Measurements from ENCODE around the gene ASTL.
"Not testable (repeated sequence)": the region's sequence is repeated elsewhere in the genome, so short reads cannot be mapped to it uniquely, and the experiment has no call there.

Gene ASTL

DNA sequence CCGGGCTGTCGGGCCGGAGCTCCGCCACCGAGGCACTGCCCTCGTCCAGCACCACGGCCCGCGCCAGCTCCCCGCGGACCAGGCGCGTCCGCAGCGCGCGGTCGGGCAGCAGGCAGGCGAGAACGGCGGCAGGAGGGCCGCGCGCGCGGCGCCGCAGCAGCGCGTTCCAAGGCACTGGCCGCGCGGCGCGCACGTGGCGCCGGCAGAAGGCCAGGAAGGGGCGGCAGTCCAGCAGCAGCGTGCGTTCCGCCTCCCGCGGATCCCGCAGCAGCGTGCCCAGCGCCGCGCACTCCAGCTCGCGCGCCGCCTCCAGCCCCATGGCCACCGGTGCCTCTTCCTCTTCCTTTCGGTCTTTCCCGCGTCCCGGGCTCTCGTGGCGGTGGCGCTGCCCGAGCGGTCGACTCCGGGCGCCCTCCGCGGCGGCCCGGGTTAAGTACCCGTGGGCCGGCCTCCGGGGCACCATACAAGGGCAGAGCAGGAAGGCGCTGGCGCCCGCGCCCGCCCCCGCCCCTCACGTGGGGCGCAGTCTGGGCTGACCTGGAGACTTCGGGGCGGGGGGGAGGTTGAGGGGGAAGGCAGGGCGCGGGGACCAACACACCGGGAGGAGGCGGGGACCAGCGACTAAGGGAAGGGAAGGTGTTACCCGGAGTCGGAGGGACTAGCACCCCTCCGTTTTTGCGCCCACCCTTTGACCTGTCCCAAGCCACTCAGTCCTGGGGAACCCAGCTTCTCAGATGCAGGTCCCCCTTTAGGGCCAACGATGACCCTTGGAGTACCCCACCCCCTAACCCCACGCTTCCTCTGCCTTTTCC is 6.9 kb upstream of the ASTL start, which contains the start of gene DUSP2:
DUSP2 (minus strand) TSS at position 405 of the 812 bp plus-strand sequence; CDS start at position 319, 86 bp downstream.
- peak; percentile 86 to 90 for DNase-seq

DNA sequence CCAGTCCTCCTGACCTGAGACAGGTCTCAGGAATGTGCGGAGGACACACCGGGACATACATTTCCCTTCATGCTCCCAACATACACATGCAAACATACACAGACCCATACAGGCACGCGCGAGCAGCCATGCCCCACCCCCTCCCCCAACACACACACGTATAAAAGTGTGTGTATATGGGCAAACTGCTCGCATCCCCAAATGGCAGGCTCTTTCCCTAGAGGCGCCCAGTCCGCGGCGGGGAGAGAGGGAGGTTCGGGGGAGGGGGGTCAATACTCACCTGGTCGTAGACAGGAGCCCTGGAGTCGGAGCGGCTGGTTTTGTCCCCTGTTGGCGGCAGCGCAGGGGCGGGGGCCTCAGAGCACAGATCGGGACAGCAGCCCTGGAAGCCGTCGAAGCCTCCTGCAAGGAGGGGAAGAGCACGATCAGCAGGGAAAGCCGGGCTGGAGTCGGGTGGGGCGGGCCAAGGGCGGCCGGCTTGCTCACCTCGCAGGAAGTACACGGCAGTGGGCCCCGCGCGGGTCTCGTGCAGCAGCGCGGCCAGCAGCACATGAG is 6.3 kb upstream of the ASTL start:
- peak; percentile 39 to 40 for DNase-seq

DNA sequence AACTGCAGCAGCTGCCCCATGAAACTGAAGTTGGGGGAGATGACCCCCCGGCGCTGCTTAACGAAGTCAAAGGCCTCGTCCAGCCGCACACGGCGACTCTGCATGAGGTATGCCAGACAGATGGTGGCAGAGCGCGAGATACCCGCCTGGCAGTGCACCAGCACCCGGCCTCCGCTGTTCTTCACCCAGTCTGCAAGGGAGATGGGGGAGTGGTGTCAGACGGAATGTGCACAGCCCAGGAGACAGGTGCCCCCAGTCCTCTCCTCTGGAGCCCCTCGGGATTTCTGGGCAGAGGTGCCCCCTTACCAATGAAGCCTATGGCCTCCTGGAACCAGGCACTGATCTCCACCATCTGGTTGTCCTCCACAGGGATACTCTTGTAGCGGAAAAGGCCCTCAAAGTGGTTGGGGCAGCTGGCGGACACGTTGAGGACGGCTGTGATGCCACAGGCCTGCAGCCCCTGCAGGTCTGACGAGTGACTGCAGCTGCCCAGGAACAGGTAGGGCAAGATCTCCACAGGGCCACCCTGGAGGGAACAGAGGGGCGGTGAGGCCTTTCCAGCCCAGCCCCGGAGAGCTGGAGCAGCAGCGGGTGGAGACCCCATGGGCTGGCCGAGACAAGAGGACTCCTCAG is 5.7 kb upstream of the ASTL start:
- DNase-seq, result no peak

DNA sequence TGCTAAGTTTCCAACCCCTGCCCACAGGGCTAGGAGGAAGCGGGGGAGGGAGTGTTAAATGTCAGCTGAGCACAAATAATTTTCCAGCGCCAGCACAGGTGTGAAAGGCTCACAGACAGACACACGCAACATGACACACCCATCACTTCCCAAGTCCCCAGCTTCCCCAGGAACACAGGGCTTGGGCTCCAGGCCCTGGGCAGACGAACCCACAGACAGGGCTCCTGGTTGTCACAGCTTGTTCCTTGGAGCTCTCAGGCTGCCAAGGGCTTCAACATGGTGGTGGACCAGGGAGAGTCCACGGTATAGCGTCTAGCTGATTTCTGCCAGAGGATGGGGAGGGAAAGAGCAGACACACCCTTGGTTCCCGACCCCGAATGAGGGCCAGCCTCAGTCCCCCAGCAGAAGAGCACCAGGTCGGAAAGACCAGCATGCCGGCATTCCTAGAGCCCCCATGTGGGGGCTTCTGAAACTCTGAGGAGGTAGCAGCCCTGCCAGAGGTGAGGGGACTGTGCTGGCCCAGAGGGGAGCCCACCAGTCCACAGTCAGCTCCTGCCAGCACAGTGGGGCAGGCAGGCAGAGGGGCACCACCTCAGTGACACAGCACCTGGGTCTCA is 5.0 kb upstream of the ASTL start:
- DNase-seq, result peak; percentile 39 to 44

DNA sequence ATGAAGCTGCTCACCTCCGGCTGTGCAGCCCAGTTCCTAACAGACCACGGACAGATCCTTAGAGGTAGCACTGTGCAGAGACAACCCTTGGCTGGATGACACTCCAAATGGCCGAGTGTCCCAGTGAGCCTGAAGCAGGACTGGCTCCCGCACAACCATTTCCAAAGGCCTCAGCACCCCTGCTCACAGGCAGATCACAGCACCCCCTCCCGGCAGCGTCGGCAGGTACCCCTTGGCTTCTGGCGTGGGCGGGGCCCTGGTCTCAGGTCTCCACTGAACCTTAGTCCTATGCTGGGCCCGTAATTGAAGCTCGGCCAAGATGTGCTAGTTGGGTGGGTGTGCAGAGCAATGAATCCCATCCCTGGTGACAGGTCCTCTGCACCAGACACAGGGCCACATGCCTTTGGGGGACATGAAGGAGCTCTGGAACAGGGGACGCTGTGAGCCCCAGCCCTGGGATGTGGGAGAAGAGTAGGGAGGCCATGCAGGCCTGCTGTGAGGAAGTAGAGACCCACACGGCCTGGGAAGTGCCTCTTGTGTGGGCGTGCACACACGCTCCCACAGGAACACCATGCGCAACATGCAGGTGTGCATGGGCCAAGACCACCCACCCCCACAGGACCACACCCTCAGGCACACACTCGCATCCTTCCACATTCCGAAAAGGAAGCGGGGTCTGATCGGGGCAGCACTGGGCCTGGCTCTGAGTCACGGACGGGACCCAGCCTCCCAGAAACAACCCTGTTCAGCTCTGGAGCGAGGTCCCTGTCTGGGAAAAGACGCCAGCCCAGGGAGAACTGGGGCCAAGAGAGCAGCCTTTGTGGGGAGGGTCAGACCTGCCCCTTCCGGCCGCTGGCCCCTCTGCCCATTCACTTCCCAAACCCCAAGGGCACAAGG is 4.2 kb upstream of the ASTL start:
- peak; percentile 63 to 70 for DNase-seq

DNA sequence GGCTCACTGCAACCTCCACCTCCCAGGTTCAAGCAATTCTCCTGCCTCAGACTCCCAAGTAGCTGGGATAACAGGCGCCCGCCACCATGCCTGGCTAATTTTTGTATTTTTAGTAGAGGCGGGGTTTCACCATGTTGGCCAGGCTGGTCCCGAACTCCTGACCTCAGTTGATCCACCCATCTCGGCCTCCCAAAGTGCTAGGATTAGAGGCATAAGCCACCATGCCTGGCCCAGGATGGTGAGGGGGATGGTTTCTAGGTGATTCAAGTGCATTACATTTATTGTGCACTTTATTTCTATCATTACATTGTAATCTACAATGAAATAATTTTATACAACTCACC is 3.3 kb upstream of the ASTL start:
- not testable (repeated sequence) for DNase-seq

DNA sequence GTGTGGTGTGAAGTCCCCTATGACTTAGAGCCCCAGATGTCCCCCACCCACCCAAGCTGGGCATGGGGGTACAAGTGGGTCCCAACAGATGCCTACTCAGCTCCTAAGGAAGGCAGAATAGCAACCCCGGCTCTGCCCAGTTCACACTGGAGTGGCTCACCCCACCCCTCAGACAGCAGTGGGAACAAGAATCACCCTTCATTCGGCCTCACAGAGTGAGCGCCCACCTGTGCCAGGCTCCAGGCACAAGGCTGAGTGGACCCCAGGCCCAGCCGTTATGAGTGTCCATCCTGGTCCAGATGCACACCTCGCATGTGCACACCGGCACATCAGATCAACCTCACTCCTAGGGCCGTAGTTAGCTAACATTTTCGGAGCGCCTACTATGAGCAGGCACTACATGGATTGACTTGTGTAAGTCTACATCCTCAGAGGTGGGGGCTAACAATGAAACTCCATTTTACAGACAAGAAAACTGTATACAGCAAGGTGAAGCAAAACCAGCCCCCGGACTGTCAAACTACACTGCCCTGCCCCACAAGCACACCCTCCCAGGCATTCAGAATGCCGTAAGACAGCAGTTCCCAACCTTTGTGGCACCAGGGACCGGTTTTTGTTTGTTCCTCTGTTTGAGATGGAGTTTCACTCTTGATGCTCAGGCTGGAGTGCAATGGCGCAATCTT is 2.8 kb upstream of the ASTL start:
- no peak for DNase-seq

DNA sequence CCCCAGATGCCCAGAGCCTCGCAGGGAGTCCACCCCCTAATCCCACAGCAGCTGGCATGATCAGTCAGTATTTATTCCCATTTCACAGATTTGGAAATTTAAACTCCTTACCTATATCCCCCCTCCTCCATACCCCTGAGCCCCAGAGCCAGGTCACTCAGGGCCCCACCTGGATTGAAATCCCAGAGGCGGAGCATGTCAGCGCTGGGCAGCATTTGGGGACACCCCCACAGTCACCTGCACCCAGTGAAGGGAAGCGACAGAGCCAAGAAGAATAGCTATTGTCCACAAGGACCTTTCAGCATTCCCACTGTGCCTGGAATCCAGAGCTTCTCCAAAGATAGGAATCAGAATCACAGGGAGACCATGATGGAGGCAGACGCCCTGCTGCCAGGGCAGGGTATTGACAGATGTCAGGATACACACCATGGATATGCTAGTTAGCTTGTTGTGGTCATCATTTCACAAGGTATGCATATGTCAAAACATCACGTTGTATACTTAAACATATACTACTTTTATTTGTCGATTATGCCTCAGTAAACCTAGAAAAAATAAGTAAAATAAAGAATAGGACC is 968 bp upstream of the ASTL start:
- no peak for DNase-seq

DNA sequence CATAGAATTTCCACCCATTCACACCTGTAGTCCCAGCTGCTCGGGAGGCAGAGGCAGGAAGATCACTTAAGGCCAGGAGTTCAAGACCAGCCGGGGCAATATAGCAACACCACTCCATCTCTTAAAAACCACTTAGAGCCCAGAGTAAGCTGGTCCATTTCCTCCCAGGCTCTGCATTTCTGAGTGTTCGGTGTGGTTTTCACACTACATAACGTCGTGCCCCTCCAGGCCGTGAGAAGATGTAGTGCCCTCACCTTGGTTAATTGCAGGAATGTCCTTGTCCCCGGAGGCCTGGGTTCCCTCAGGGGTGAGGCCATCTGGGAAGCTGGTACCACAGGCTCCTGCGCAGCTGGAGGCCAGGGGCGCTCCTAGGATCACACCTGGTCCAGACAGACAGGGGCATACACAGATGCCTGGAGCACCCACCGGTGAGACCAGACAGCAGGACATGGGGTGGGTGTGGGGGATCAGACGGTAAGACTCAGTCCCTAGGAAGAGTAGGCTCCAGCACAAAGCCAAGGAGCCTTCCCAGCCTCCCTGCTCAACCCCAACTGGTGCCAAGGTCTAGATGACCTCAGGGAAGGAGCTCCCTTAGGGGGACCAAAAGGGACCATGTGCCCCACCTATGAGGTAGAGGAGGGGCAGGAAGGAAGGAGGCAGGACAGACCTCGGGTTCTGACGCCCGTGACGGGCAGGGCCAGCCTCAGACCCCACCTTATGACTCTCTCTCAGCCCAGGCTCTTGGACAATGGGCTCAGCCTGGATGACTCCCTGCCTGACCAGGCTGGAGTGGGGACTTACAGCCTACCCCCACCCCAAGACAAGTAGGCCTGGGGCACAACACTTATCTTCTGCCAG is 752 bp downstream of the ASTL start:
- DNase-seq, result no peak

DNA sequence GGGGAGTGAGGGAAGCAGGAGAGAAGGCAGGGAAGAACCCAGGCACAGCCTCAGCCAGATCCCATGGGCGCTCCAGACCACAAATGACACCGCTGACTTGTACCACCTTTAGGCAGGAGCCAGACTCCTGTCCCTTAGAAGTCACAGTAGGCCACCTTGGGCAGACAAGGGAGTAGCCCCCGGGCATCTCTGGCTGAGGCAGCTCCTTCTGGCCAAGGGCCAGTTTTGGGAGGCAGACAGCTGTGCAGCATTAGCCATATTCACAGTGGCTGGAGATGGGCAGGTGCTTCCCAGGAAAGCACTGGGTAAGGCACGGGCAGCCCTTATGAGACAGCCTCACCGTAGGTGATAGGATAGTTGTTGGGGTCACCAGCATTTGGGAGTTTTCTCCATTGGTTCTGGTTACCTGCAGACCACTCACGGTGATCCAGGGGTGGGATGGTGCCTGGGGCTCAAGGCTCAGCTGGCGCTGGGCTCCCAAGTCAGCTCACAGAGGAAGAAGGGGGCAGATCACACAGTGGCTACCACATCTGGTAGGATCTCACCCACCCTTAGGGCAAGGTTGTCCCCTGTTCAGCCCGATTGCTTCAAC is 2.1 kb downstream of the ASTL start:
- no peak for DNase-seq

DNA sequence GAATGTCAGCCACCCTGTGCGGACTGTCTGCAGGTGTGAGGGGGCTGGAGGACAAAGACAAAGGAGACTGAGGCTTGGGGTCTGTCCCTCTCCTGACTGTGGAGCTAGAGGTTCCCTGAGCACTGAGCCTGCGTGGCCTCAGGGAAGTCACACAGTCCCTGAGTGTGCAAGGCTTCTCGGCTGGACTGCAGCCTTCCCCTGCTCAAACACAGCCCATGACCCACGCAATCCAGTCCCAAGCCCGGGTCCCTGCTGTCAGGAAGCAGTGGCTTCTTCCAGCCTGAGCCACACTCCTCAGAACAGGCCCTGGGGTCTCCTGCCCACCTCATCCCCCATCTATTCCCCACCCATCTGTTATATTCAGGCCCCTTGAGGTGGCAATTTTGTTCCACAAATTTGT is 2.7 kb downstream of the ASTL start:
- DNase-seq, result no peak

DNA sequence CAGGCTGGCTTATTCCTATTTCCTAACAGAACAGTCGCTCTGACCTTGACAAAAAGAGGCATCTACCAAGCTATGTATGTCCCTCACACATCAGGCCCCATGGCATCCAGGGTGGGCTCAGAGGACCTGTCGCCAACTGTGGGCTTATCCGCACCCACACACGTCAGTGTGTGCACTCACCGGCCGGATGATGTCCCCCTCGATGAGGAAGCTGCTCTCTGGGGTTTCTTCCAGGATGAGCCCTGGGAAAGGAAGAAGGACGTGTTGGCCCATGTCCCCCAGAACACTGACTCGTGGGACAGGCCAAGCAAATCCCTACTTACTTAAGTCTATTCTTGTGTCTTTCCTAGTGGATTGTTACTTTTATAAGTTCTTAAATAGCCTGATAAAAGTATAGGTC is 3.1 kb downstream of the ASTL start:
- DNase-seq, result no peak

DNA sequence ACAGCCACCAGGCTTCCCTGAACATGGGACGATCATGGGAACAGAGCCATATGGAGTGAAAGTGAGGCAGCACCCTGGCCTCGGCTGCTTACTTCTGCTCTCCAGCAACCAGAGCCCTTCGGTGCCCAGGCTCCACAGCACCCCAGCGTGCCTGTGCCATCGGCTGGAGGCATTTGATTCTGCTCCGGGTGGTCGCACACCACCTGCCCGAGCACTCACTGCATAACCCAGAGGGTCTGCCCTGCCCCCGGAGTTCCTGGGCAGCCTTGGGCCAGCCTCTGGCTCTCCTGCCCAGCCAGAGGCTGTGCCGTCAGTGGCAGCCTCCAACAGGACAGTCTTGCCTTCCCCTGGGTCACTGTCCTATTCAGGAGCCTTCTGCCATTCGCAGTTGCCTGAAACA is 3.9 kb downstream of the ASTL start:
- DNase-seq, result no peak

DNA sequence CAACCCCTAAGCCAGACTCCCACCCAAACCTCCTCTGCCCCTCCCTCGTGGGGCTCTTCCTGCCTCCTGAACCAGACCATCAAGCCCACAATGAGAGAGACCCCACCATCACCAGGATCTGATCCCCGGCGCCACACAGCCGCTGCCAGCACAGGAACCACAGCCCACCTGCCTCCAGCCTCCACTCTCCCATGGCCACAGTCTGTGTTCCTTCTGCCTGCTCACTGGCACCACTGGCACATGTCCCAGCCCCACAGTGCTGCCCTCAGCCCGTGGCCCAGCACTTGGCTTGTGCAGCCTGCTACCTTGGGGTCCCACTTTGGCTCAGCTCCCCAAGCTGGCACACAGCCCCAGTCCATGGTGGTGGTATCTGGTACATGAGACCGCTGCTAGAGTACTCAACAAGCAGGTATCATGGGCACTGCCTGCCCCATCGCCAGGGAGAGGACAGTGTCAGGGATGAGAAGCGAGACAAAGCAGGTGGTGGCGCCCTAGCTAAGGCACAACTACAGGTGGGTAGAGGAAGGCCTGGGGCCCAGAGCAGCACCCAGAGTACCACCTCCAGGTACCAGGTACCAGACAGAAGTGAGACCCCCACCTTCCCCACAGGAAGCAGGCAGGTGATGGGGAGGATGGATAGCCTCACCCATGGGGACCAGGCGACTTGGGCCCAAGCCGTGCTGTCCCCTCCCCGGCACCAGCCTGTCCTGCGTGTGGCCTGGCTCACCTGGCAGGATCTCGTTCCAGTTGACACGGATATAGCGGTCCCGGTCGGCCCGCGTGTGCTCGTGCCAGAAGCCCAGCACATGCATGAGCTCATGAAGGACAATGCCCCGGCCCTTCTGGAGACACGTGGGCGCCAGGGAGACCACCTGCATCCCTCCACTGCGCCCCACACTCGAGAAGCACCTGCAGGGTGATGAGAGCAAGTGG is 6.2 kb downstream of the ASTL start:
- DNase-seq, result no peak

DNA sequence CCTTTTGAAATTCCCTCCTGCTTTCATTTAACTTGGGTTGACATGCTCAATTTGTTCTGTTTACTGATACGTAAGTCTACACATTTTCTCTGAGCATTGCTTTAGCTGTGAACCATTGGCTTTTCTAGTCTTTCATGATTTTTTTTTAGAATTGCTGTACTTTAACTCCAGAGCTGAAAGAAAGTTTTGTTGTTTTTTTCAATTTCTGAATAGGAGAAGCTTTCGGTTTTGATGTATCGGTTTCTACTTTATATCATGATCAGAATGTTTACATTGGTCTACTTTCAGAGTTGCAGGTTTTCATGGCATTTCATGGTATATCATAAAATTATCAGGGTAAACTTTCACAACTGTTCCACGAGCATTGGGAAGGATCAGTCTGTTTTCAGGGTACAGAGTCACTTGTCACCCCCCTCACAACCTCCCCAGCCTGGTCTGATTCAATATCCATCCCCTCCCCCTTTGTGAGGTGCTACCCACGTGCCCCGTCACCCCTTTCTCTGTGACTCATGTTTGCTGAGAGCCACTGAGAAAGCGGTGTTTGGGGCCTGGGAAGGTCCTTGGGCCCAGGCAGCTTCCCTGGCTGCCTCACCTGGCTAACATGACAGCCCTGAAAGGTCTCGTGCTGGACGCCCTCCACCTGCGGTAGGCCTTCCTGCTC is 7.0 kb downstream of the ASTL start:
- no peak for DNase-seq

DNA sequence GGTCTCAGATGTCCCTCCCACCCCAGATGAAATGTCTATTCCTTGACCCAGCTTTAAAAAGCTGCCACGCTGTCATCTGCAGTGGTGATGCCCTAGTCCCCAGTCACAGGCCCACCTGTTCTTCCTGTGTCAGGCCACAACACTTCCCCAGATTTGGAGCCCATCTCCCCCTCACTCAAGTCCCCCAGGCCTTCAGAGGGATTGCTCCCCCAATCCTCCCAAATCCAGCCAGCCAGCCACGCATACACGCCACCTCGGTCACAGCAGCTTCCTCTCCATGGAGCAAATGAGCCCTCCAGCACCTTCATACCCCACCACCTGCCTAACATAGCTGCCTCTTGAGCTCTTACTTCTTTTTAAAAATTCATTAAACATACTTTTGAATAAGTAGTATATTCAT is 7.8 kb downstream of the ASTL start:
- DNase-seq, result no peak

DNA sequence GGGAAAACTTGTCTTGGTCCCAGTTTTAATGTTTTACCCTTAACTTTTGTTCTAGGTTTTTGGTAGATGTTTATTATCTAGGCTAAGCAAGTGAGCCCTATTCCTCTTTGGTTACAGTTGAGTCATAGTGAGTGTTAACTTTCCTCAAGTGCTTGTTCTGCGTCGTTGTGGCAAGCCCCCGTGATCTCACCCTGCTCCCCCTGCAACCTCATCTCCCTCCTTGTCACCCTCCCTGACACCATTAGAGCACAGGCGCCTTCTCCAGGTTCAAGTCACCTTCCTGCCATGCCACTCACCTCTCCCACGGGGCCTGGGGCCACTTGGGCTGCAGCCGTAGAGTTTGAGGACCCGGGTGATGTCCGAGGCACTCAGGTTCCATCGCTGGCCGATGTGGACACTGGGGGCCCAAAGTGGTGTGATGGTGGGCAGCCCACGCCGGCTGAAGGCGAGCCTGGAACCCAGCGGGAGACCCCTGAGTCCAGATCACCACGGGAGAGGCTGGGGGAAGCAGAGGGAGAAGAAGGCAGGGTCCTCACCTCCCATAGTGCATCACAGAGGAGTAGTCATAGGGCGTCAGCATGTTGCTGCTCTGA is 8.7 kb downstream of the ASTL start:
- DNase-seq, result no peak

DNA sequence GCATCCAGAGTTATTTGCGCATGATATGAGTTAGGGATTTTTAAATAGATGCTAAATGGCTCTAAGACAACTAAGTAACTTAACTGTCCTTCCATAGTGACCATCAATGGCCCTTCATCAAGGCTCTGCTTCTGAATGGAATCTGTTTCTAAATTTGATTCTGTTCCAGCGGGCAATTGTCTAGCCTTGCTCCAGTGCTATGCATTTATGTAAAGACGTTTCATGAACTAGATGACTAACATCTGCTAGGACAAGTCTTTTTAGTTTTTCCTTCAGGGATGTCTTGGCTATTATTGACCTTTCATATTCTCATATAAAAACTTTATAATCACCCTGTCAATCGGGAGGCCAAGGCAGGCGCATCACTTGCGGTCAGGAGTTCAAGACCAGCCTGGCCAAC is 9.8 kb downstream of the ASTL start:
- DNase-seq, result no peak
